Upper lobe of left lung (tissue), 4 donors: ENCODE results near the gene ARID5B.

Experiments used
- CTCF ChIP-seq, 6 experiments: fragments of 450-650 bp in 4 of 6; fragments of 200-600 bp in 2 of 6; sonication (generic) in 2 of 6; IDR thresholded peaks; one replicate each; pipeline ENCODE4 v1.5.1; 2016 to 2019; ENCODE audit warnings: antibody characterized with exemption in 6 of 6
- POLR2A ChIP-seq, 4 donors: fragments of 450-650 bp; IDR thresholded peaks; one replicate each; pipeline ENCODE4 v1.5.1; 2016 to 2017; ENCODE audit warnings: antibody characterized with exemption in 4 of 4, mild to moderate bottlenecking in 2 of 4

GRCh38 chr10:61903928-61904344, 2.4 kb downstream of the ARID5B start:
- TF ChIP-seq CTCF (IDR thresholded peaks at IDR 0.05) = no peak
- TF ChIP-seq POLR2A (IDR thresholded peaks at IDR 0.05) = no peak
